ENCODE measurements around the gene IL1RAPL1. TPM values are rescaled to one million over a fixed set of nuclear protein-coding genes. Genes with fewer than 3 reads are reported as not detected.

The IL1RAPL1 gene
- total and polyA plus RNA-seq, 2 donors (not counting 3 experiments of a cell fraction or from before 2014, with no cell fraction given): 0.79 to 1.3 TPM

DNA sequence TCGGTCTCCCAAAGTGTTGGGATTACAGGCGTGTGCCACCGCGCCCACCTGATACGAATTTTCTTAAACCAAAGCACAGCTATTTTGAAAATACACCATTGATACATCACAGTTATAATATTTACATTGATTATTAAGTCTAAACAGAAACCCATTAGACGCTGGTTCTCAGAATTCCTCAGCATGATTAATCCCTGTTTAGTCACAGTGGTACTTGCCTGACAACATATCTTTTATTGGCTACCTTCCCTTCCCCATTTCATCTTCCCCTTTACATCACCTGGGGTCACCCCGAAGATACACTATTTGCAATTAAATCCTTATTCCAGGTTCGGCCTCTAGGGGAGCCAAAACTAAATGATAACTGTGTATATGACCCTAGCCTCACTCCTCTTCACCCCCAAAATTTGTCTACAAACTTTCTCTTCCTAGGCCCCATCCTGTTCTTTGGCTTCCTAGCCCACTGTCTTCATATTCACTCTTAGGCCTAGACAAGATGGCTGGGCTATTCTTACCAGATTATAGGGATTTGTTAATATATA, 36.8 kb upstream of the IL1RAPL1 start:
- no peak for FAIRE-seq

More for the DNA sequence above, 36.8 kb upstream of the IL1RAPL1 start:
- no peak for DNase-seq (ENCODE audit: low read depth, low spot score)
- no peaks in the 10 kb centered on the region for H3K36me3 ChIP-seq (ENCODE audit: control insufficient read depth in 2 of 2, extremely low read depth in 1 of 2, insufficient read depth in 2 of 2, low read length in 2 of 2)
- no peaks in the 10 kb centered on the region for H3K9me1 ChIP-seq (replicated peaks; ENCODE audit: control insufficient read depth, extremely low read depth, insufficient read depth, low read length)
- H3K4me3 ChIP-seq (replicated peaks in 1 of 3; ENCODE audit: insufficient read depth in 1 of 3, low read depth in 1 of 3, low read length in 3 of 3): no peak overlapping the region
- no peaks in the 10 kb centered on the region for H3K9me3 ChIP-seq (replicated peaks; ENCODE audit: control insufficient read depth, insufficient read depth, low read length)
- dilution Hi-C loops (cut with MboI; ENCODE audit: extremely low pct_ligation_motif_present, low sequenced_read_pairs): no loop called here
- POLR2A ChIA-PET: no interaction called here
- no peak overlapping the region for H3K4me2 ChIP-seq (ENCODE audit: insufficient read depth, low read length)
- BruUV-seq (replicated peaks): no TSS peak
- no peaks in the 10 kb centered on the region for H3K4me1 ChIP-seq (ENCODE audit: control insufficient read depth, extremely low read depth, insufficient read depth, low read length)
- CTCF ChIA-PET: no interaction called here
- H3K27me3 ChIP-seq (ENCODE audit: control insufficient read depth in 2 of 2, insufficient read depth in 2 of 2, low read length in 2 of 2): no peaks in the 10 kb centered on the region
- H3K27ac ChIP-seq (ENCODE audit: insufficient read depth, low read depth, low read length): no peak overlapping the region
- intact Hi-C loops (cut with micrococcal nuclease): no loop called here
- TF ChIP-seq MYC (IDR thresholded peaks at IDR 0.05; ENCODE audit: low read depth, low read length) (no peak), EZH2 (IDR thresholded peaks at IDR 0.05; ENCODE audit: borderline replicate concordance, low read depth, low read length, severe bottlenecking) (no peak), GATA2 (IDR thresholded peaks at IDR 0.05; ENCODE audit: insufficient read depth, insufficient read length, low read depth, low read length) (no peak), JUN (IDR thresholded peaks at IDR 0.05; ENCODE audit: borderline replicate concordance, insufficient read depth, insufficient read length, low read depth) (no peak), POLR2AphosphoS5 (IDR thresholded peaks at IDR 0.05; ENCODE audit: insufficient read depth, low read depth, low read length) (no peak), FOS (IDR thresholded peaks at IDR 0.05; ENCODE audit: borderline replicate concordance, insufficient read depth, low read length) (no peak), POLR2A (IDR thresholded peaks at IDR 0.05; ENCODE audit: low read depth, low read length) (no peak)
- TF ChIP-seq, protein P1, sequence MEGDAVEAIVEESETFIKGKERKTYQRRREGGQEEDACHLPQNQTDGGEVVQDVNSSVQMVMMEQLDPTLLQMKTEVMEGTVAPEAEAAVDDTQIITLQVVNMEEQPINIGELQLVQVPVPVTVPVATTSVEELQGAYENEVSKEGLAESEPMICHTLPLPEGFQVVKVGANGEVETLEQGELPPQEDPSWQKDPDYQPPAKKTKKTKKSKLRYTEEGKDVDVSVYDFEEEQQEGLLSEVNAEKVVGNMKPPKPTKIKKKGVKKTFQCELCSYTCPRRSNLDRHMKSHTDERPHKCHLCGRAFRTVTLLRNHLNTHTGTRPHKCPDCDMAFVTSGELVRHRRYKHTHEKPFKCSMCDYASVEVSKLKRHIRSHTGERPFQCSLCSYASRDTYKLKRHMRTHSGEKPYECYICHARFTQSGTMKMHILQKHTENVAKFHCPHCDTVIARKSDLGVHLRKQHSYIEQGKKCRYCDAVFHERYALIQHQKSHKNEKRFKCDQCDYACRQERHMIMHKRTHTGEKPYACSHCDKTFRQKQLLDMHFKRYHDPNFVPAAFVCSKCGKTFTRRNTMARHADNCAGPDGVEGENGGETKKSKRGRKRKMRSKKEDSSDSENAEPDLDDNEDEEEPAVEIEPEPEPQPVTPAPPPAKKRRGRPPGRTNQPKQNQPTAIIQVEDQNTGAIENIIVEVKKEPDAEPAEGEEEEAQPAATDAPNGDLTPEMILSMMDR (IDR thresholded peaks at IDR 0.05; ENCODE audit: extremely low read depth in 1 of 2, insufficient read depth in 1 of 2, low read depth in 1 of 2, low read length in 2 of 2): no peak
- TF ChIP-seq, protein P2, sequence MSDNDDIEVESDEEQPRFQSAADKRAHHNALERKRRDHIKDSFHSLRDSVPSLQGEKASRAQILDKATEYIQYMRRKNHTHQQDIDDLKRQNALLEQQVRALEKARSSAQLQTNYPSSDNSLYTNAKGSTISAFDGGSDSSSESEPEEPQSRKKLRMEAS (IDR thresholded peaks at IDR 0.05; ENCODE audit: insufficient read depth, insufficient read length): no peak
- no peak overlapping the region for H2AFZ ChIP-seq (ENCODE audit: low read depth, low read length)
- no peaks in the 10 kb centered on the region for H4K20me1 ChIP-seq (replicated peaks; ENCODE audit: control insufficient read depth, extremely low read depth, insufficient read depth, low read length)
- no peaks in the 10 kb centered on the region for H3K79me2 ChIP-seq (ENCODE audit: control insufficient read depth, insufficient read depth, low read length)
- H3K9ac ChIP-seq (replicated peaks; ENCODE audit: extremely low read depth, insufficient read depth, low read length): no peak overlapping the region

Measured in endothelial cell of umbilical vein (primary cell).